Measurements from ENCODE around the gene PBLD.

The PBLD gene

DNA sequence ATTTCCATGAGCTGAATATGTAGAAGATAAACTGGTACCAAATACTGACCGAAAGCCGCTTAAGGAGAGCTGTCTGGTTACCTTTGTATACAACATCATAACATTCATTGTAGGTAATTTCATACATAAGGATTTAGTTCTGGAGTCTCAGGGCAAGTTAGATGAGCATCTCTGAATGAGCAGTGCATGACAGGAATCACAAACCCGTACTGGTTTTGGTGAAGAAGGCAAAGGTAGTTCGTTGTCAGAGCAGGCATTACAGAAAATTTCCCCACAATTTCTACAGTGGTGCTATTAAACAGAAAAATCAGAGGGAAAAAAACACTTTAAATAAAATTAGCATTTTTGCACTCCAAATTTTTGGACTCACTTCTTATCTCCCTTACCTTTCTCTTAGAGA lies 12.9 kb upstream of the PBLD start:
- Histone ChIP-seq H3K79me2 (ENCODE audit: low read length) (peaks cover 27% of the 10 kb centered on the region), H3K9ac (ENCODE audit: low read length) (no peak overlapping the region), H3F3A (ENCODE audit: insufficient read depth, low read length) (peaks cover 34% of the 10 kb centered on the region), H3K4me2 (ENCODE audit: low read depth, low read length) (no peak overlapping the region), H3K27me3 (replicated peaks; ENCODE audit: insufficient read depth, low read length) (no peaks in the 10 kb centered on the region), H3K4me1 (ENCODE audit: low read length) (peaks cover under 1% of the 10 kb centered on the region; the same call in 1 of the 2 replicates), H2AFZ (ENCODE audit: low read length) (no peak overlapping the region), H3K9me2 (replicated peaks; ENCODE audit: insufficient read depth, low read length) (no peaks in the 10 kb centered on the region), H3K4me3 (ENCODE audit: low read length) (no peak overlapping the region), H3K36me3 (replicated peaks; ENCODE audit: insufficient read depth, low read length) (peaks cover 27% of the 10 kb centered on the region), H4K20me1 (ENCODE audit: insufficient read depth, low read length) (peaks cover 13% of the 10 kb centered on the region; the same call in 1 of the 2 replicates), H3K9me3 (replicated peaks; ENCODE audit: insufficient read depth, low read length) (no peaks in the 10 kb centered on the region), H3K27ac (ENCODE audit: low read length) (no peak overlapping the region)
- TF ChIP-seq, protein P1, sequence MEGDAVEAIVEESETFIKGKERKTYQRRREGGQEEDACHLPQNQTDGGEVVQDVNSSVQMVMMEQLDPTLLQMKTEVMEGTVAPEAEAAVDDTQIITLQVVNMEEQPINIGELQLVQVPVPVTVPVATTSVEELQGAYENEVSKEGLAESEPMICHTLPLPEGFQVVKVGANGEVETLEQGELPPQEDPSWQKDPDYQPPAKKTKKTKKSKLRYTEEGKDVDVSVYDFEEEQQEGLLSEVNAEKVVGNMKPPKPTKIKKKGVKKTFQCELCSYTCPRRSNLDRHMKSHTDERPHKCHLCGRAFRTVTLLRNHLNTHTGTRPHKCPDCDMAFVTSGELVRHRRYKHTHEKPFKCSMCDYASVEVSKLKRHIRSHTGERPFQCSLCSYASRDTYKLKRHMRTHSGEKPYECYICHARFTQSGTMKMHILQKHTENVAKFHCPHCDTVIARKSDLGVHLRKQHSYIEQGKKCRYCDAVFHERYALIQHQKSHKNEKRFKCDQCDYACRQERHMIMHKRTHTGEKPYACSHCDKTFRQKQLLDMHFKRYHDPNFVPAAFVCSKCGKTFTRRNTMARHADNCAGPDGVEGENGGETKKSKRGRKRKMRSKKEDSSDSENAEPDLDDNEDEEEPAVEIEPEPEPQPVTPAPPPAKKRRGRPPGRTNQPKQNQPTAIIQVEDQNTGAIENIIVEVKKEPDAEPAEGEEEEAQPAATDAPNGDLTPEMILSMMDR (IDR thresholded peaks at IDR 0.05; ENCODE audit: low read length) = no peak
- TF ChIP-seq EZH2phosphoT487 (IDR thresholded peaks at IDR 0.05; ENCODE audit: low read length) = no peak
- no peak for TF ChIP-seq EZH2 (optimal IDR thresholded peaks at IDR 0.05; ENCODE audit: low read depth, low read length)
- no peak for DNase-seq

DNA sequence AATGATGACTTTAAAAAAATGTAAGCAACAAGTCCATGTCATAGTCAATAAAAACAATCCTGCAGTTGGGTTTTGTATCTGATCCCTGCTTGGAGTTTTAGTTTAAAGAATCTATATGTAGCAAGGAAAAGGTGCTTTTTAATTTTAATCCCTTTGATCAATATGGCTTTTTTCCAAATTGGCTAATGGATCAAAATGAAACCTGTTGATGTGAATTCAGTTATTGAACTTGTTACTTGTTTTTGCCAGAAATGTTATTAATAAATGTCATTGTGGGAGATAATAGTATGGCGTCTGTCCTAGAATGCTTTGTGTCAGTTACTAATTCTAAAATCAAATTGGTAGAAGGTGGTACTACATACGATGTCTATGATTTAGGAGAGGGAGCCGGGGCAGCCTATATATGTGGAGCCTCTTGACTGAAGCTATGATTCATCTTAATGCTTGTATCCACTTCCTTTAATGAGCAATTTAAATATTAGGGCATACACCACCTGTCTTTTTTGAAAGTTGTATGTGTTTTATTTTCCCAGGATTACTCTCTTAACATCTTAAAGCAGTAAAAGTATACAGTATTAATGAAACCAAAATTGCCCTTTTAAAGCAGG lies 10.3 kb upstream of the PBLD start:
- Histone ChIP-seq H2AFZ (ENCODE audit: low read length) (no peak overlapping the region), H3K9me3 (replicated peaks; ENCODE audit: insufficient read depth, low read length) (no peaks in the 10 kb centered on the region), H3F3A (ENCODE audit: insufficient read depth, low read length) (peaks cover 45% of the 10 kb centered on the region), H3K4me3 (ENCODE audit: low read length) (no peak overlapping the region), H3K4me2 (ENCODE audit: low read depth, low read length) (no peak overlapping the region), H3K4me1 (ENCODE audit: low read length) (peaks cover 26% of the 10 kb centered on the region), H3K36me3 (replicated peaks; ENCODE audit: insufficient read depth, low read length) (peaks cover 48% of the 10 kb centered on the region), H3K9me2 (replicated peaks; ENCODE audit: insufficient read depth, low read length) (no peaks in the 10 kb centered on the region), H3K27me3 (replicated peaks; ENCODE audit: insufficient read depth, low read length) (no peaks in the 10 kb centered on the region), H3K79me2 (ENCODE audit: low read length) (peaks cover 53% of the 10 kb centered on the region), H3K9ac (ENCODE audit: low read length) (no peak overlapping the region), H4K20me1 (ENCODE audit: insufficient read depth, low read length) (peaks cover 26% of the 10 kb centered on the region; the same call in 1 of the 2 replicates), H3K27ac (ENCODE audit: low read length) (no peak overlapping the region)
- TF ChIP-seq, protein P1 (IDR thresholded peaks at IDR 0.05; ENCODE audit: low read length) = no peak
- TF ChIP-seq EZH2phosphoT487 (IDR thresholded peaks at IDR 0.05; ENCODE audit: low read length) (no peak), EZH2 (optimal IDR thresholded peaks at IDR 0.05; ENCODE audit: low read depth, low read length) (no peak)
- no peak for DNase-seq

DNA sequence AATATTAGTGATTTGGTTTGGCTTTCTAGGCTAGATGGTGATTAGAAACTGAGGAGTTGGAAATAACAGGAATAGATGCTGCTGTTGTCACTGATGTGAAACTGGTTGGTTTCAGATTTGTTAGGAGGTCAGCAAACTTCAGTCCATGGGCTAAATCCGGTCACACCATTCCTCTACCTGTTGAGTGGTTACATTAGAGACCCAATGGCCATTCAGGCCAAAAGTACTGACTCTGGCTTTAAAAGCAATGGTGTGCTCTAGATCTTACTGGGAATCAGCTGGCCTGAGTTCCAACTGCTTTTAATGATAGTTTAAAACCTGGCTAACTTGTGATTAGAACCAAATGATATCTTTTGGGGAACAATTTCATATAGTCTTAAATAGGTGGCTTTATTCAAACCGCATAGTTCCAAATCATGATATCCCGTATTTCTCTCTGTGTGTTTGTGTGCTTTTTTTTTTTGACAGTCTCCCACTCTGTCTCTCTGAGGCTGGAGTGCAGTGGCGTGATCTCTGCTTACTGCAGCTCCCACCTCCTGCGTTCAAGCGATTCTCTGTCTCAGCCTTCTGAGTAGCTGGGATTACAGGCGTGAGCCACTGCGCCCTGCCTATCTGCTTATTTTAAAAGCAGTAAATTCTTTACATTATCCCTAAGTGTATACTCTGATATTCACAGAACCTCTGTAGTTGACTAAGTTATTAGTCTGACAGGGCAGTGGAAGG lies 7.8 kb upstream of the PBLD start:
- peaks cover 51% of the 10 kb centered on the region for H4K20me1 ChIP-seq (ENCODE audit: insufficient read depth, low read length)
- H3K4me3 ChIP-seq (ENCODE audit: low read length) = no peak overlapping the region
- no peaks in the 10 kb centered on the region for H3K9me2 ChIP-seq (replicated peaks; ENCODE audit: insufficient read depth, low read length)
- peaks cover 78% of the 10 kb centered on the region for H3K79me2 ChIP-seq (ENCODE audit: low read length)
- no peaks in the 10 kb centered on the region for H3K9me3 ChIP-seq (replicated peaks; ENCODE audit: insufficient read depth, low read length)
- peaks cover 46% of the 10 kb centered on the region for H3K4me1 ChIP-seq (ENCODE audit: low read length)
- no peak overlapping the region for H3K4me2 ChIP-seq (ENCODE audit: low read depth, low read length)
- H3K27ac ChIP-seq (ENCODE audit: low read length) = peak overlapping the region; percentile 2; the same call in 1 of the 2 replicates
- H2AFZ ChIP-seq (ENCODE audit: low read length) = no peak overlapping the region
- H3F3A ChIP-seq (ENCODE audit: insufficient read depth, low read length) = peaks cover 25% of the 10 kb centered on the region
- H3K27me3 ChIP-seq (replicated peaks; ENCODE audit: insufficient read depth, low read length) = no peaks in the 10 kb centered on the region
- no peak for DNase-seq
- H3K36me3 ChIP-seq (replicated peaks; ENCODE audit: insufficient read depth, low read length) = peaks cover 66% of the 10 kb centered on the region
- no peak overlapping the region for H3K9ac ChIP-seq (ENCODE audit: low read length)
- no peak for TF ChIP-seq EZH2 (optimal IDR thresholded peaks at IDR 0.05; ENCODE audit: low read depth, low read length)
- TF ChIP-seq, protein P1 (IDR thresholded peaks at IDR 0.05; ENCODE audit: low read length) = no peak
